Stimulated activated memory B cell treated with anti-CD40 and anti-IgM and Interleukin-4, amounts not matched to agents 10 μg/mL and 1 μg/mL and 100 μg/mL, for 72 hours (primary cell): Measurements from ENCODE around the gene CAPN5.

Experiments
- ATAC-seq: fragments of 150-1000 bp; cut with Tn5 transposase; 2 replicates; pipeline ENCODE4 v1.10.0; 2021
- H3K27ac Mint-ChIP-seq: one replicate; pipeline ENCODE4 v1.8.0; 2022; ENCODE audit warnings: mild to moderate bottlenecking, mixed read lengths
- H3K27me3 Mint-ChIP-seq: one replicate; pipeline ENCODE4 v1.8.0; 2022; ENCODE audit warnings: mixed read lengths
- H3K36me3 Mint-ChIP-seq: one replicate; pipeline ENCODE4 v1.8.0; 2022; ENCODE audit warnings: mixed read lengths
- H3K4me1 Mint-ChIP-seq: one replicate; pipeline ENCODE4 v1.8.0; 2022; ENCODE audit warnings: mixed read lengths
- H3K4me3 Mint-ChIP-seq: one replicate; pipeline ENCODE4 v1.8.0; 2022; ENCODE audit warnings: mild to moderate bottlenecking, moderate library complexity, mixed read lengths
- H3K9me3 Mint-ChIP-seq: one replicate; pipeline ENCODE4 v1.8.0; 2022; ENCODE audit warnings: mixed read lengths

CAPN5 gene

GRCh38 chr11:77067861-77068443, 1.2 kb downstream of the CAPN5 start:
- peaks cover 17% of the 10 kb centered on the region for H3K27me3 Mint-ChIP-seq
- H3K4me3 Mint-ChIP-seq, result no peak overlapping the region
- peaks cover 20% of the 10 kb centered on the region for H3K4me1 Mint-ChIP-seq
- no peak for ATAC-seq
- no peaks in the 10 kb centered on the region for H3K9me3 Mint-ChIP-seq
- no peaks in the 10 kb centered on the region for H3K36me3 Mint-ChIP-seq
- no peak overlapping the region for H3K27ac Mint-ChIP-seq

GRCh38 chr11:77068457-77069335, 1.9 kb downstream of the CAPN5 start:
- no peak overlapping the region for H3K27ac Mint-ChIP-seq
- no peak for ATAC-seq
- H3K36me3 Mint-ChIP-seq, result no peaks in the 10 kb centered on the region
- H3K4me3 Mint-ChIP-seq, result no peak overlapping the region
- H3K9me3 Mint-ChIP-seq, result no peaks in the 10 kb centered on the region
- H3K27me3 Mint-ChIP-seq, result peaks cover 17% of the 10 kb centered on the region
- H3K4me1 Mint-ChIP-seq, result peaks cover 20% of the 10 kb centered on the region

- Mint-ChIP-seq H3K27me3 (peaks cover 17% of the 10 kb centered on the region), H3K36me3 (no peaks in the 10 kb centered on the region), H3K4me3 (no peak overlapping the region), H3K9me3 (no peaks in the 10 kb centered on the region), H3K27ac (no peak overlapping the region), H3K4me1 (peaks cover 20% of the 10 kb centered on the region)
- ATAC-seq, result no peak
Observed at GRCh38 chr11:77069336-77069968, 2.7 kb downstream of the CAPN5 start.

GRCh38 chr11:77069969-77070582, 3.3 kb downstream of the CAPN5 start:
- H3K4me3 Mint-ChIP-seq, result no peak overlapping the region
- ATAC-seq, result no peak
- H3K4me1 Mint-ChIP-seq, result peaks cover 20% of the 10 kb centered on the region
- H3K27ac Mint-ChIP-seq, result no peak overlapping the region
- H3K36me3 Mint-ChIP-seq, result no peaks in the 10 kb centered on the region
- H3K27me3 Mint-ChIP-seq, result peaks cover 17% of the 10 kb centered on the region
- H3K9me3 Mint-ChIP-seq, result no peaks in the 10 kb centered on the region

- peaks cover 16% of the 10 kb centered on the region for H3K4me1 Mint-ChIP-seq
- H3K36me3 Mint-ChIP-seq, result no peaks in the 10 kb centered on the region
- no peak overlapping the region for H3K4me3 Mint-ChIP-seq
- no peaks in the 10 kb centered on the region for H3K9me3 Mint-ChIP-seq
- H3K27ac Mint-ChIP-seq, result no peak overlapping the region
- ATAC-seq, result no peak
- H3K27me3 Mint-ChIP-seq, result peaks cover 17% of the 10 kb centered on the region
Observed at GRCh38 chr11:77071077-77071476, 4.3 kb downstream of the CAPN5 start.

GRCh38 chr11:77071671-77072605, 5.2 kb downstream of the CAPN5 start:
- Mint-ChIP-seq H3K4me3 (no peak overlapping the region), H3K9me3 (no peaks in the 10 kb centered on the region), H3K27ac (no peak overlapping the region), H3K36me3 (no peaks in the 10 kb centered on the region), H3K27me3 (peaks cover 17% of the 10 kb centered on the region), H3K4me1 (peaks cover 14% of the 10 kb centered on the region)
- ATAC-seq, result no peak

GRCh38 chr11:77072851-77073327, 6.1 kb downstream of the CAPN5 start:
- H3K4me1 Mint-ChIP-seq, result peaks cover 8% of the 10 kb centered on the region
- H3K9me3 Mint-ChIP-seq, result no peaks in the 10 kb centered on the region
- no peak overlapping the region for H3K4me3 Mint-ChIP-seq
- H3K27ac Mint-ChIP-seq, result no peak overlapping the region
- peaks cover 17% of the 10 kb centered on the region for H3K27me3 Mint-ChIP-seq
- no peak for ATAC-seq
- no peaks in the 10 kb centered on the region for H3K36me3 Mint-ChIP-seq

- Mint-ChIP-seq H3K9me3 (no peaks in the 10 kb centered on the region), H3K4me1 (peaks cover 8% of the 10 kb centered on the region), H3K4me3 (no peak overlapping the region), H3K27me3 (peaks cover 17% of the 10 kb centered on the region), H3K36me3 (no peaks in the 10 kb centered on the region), H3K27ac (no peak overlapping the region)
- ATAC-seq, result no peak
Observed at GRCh38 chr11:77073328-77074001, 6.7 kb downstream of the CAPN5 start.

- Mint-ChIP-seq H3K4me3 (no peak overlapping the region), H3K4me1 (peaks cover 8% of the 10 kb centered on the region), H3K9me3 (peaks cover 6% of the 10 kb centered on the region), H3K27me3 (peaks cover 17% of the 10 kb centered on the region), H3K36me3 (no peaks in the 10 kb centered on the region), H3K27ac (no peak overlapping the region)
- no peak for ATAC-seq
Observed at GRCh38 chr11:77074205-77074604, 7.4 kb downstream of the CAPN5 start.

GRCh38 chr11:77074626-77075221, 8.0 kb downstream of the CAPN5 start:
- no peak for ATAC-seq
- Mint-ChIP-seq H3K27ac (no peak overlapping the region), H3K27me3 (peaks cover 17% of the 10 kb centered on the region), H3K9me3 (peaks cover 6% of the 10 kb centered on the region), H3K4me3 (no peak overlapping the region), H3K4me1 (peaks cover 8% of the 10 kb centered on the region), H3K36me3 (no peaks in the 10 kb centered on the region)

GRCh38 chr11:77075425-77075905, 8.7 kb downstream of the CAPN5 start:
- Mint-ChIP-seq H3K4me3 (no peak overlapping the region), H3K36me3 (no peaks in the 10 kb centered on the region), H3K27me3 (peaks cover 15% of the 10 kb centered on the region), H3K9me3 (peaks cover 6% of the 10 kb centered on the region), H3K27ac (no peak overlapping the region), H3K4me1 (peaks cover 8% of the 10 kb centered on the region)
- ATAC-seq, result no peak

- peaks cover 6% of the 10 kb centered on the region for H3K9me3 Mint-ChIP-seq
- no peak overlapping the region for H3K27ac Mint-ChIP-seq
- no peak overlapping the region for H3K4me3 Mint-ChIP-seq
- H3K36me3 Mint-ChIP-seq, result no peaks in the 10 kb centered on the region
- no peaks in the 10 kb centered on the region for H3K4me1 Mint-ChIP-seq
- H3K27me3 Mint-ChIP-seq, result no peaks in the 10 kb centered on the region
- no peak for ATAC-seq
Observed at GRCh38 chr11:77079666-77080065, 12.9 kb downstream of the CAPN5 start.

GRCh38 chr11:77080643-77081210, 14.0 kb downstream of the CAPN5 start:
- Mint-ChIP-seq H3K4me1 (no peaks in the 10 kb centered on the region), H3K27ac (no peak overlapping the region), H3K36me3 (no peaks in the 10 kb centered on the region), H3K4me3 (no peak overlapping the region), H3K27me3 (no peaks in the 10 kb centered on the region), H3K9me3 (peaks cover 6% of the 10 kb centered on the region)
- no peak for ATAC-seq
